IMR-90 (cell line): ENCODE data around the gene WNK1. TPM values are rescaled to one million over a fixed set of nuclear protein-coding genes. Genes with fewer than 3 reads are reported as not detected.

ENCODE experiments used
- ATAC-seq: fragments of 200-7000 bp; cut with Tn5 transposase; 2 replicates; pipeline ENCODE4 v1.9.1; 2020; ENCODE audit warnings: low read depth, mild to moderate bottlenecking, moderate library complexity
- BruUV-seq: library from RNA; stranded (reverse); fragments of 400-500 nt; replicated peaks from 2 replicates; lab custom pipeline; 2021; lab: Mats Ljungman, UMichigan
- CTCF ChIA-PET: fragments of 300-600 bp; formaldehyde crosslinking; extraction: SDS; loops from one replicate; lab custom pipeline; 2021; ENCODE audit warnings: antibody characterized with exemption; lab: Yijun Ruan, JAX
- POLR2A ChIA-PET: fragments of 300-600 bp; sonication (Branson Sonifier 250); formaldehyde crosslinking; loops from one replicate; lab custom pipeline; 2022; ENCODE audit warnings: antibody characterized with exemption; ENCODE audit not compliant: unreplicated experiment; lab: Charles Lee
- DNase-seq: peaks from one replicate; pipeline ENCODE4 v3.0.0; 2013
- H2AFZ ChIP-seq: replicated peaks from 2 replicates; pipeline ENCODE3; 2013; ENCODE audit warnings: low read length, mild to moderate bottlenecking; ENCODE audit not compliant: poor library complexity
- H2AK5ac ChIP-seq: 2 replicates; pipeline ENCODE4 v1.6.1; 2013; ENCODE audit warnings: low read depth, low read length, inconsistent platforms
- H2AK9ac ChIP-seq: replicated peaks from 2 replicates; pipeline ENCODE3; 2013; ENCODE audit warnings: mild to moderate bottlenecking, low read depth, low read length, moderate library complexity; ENCODE audit not compliant: poor library complexity
- H2BK120ac ChIP-seq: 2 replicates; pipeline ENCODE4 v1.6.1; 2013; ENCODE audit warnings: low read depth, low read length, inconsistent platforms
- H2BK15ac ChIP-seq: 3 replicates; pipeline ENCODE4 v1.6.1; 2013; ENCODE audit warnings: low read depth, low read length, inconsistent platforms
- H2BK20ac ChIP-seq: 2 replicates; pipeline ENCODE4 v1.6.1; 2013; ENCODE audit warnings: low read depth, mild to moderate bottlenecking, inconsistent platforms, low read length, moderate library complexity
- H2BK5ac ChIP-seq: 2 replicates; pipeline ENCODE4 v1.6.1; 2013; ENCODE audit warnings: mild to moderate bottlenecking, low read depth, low read length, inconsistent platforms; ENCODE audit not compliant: poor library complexity, severe bottlenecking
- H3K14ac ChIP-seq: replicated peaks from 2 replicates; pipeline ENCODE4 v1.6.1; 2013; ENCODE audit warnings: low read depth, low read length, inconsistent platforms
- H3K18ac ChIP-seq: 2 replicates; pipeline ENCODE4 v1.6.1; 2013; ENCODE audit warnings: low read depth, low read length, control low read depth
- H3K23ac ChIP-seq: 2 replicates; pipeline ENCODE4 v1.6.1; 2013; ENCODE audit warnings: low read depth, low read length, inconsistent platforms
- H3K27ac ChIP-seq: 2 replicates; pipeline ENCODE4 v1.5.1; 2013; ENCODE audit warnings: mild to moderate bottlenecking, control low read depth, low read length; ENCODE audit not compliant: insufficient read depth
- H3K27me3 ChIP-seq: 2 replicates; pipeline ENCODE4 v1.6.1; 2013; ENCODE audit warnings: low read length; ENCODE audit not compliant: control insufficient read depth, insufficient read depth
- H3K36me3 ChIP-seq: 2 replicates; pipeline ENCODE4 v1.6.1; 2013; ENCODE audit warnings: low read length, mixed read lengths; ENCODE audit not compliant: control insufficient read depth, insufficient read depth
- H3K4ac ChIP-seq: 2 replicates; pipeline ENCODE4 v1.6.1; 2013; ENCODE audit warnings: low read depth, low read length, inconsistent platforms
- H3K4me1 ChIP-seq: 2 replicates; pipeline ENCODE4 v1.6.1; 2013; ENCODE audit warnings: low read length, mixed read lengths; ENCODE audit not compliant: control insufficient read depth, insufficient read depth
- H3K4me2 ChIP-seq: 2 replicates; pipeline ENCODE4 v1.6.1; 2013; ENCODE audit warnings: low read depth, mild to moderate bottlenecking, control low read depth, low read length, moderate library complexity
- H3K4me3 ChIP-seq: 2 replicates; pipeline ENCODE4 v1.5.1; 2013; ENCODE audit warnings: low read depth, mild to moderate bottlenecking, control low read depth, low read length, moderate library complexity; ENCODE audit not compliant: insufficient read depth
- H3K56ac ChIP-seq: 2 replicates; pipeline ENCODE4 v1.6.1; 2013; ENCODE audit warnings: low read length, inconsistent platforms; ENCODE audit not compliant: insufficient read depth; ENCODE audit errors: extremely low read depth
- H3K79me1 ChIP-seq, 2 experiments: 2 replicates each; pipeline ENCODE4 v1.6.1; 2013; ENCODE audit warnings: low read length in 2 of 2, inconsistent platforms in 1 of 2, low read depth in 1 of 2
- H3K9ac ChIP-seq: 2 replicates; pipeline ENCODE4 v1.6.1; 2013; ENCODE audit warnings: low read depth, low read length, control low read depth
- H3K9me1 ChIP-seq: 2 replicates; pipeline ENCODE4 v1.6.1; 2013; ENCODE audit warnings: low read length, inconsistent platforms; ENCODE audit not compliant: insufficient read depth
- H3K9me3 ChIP-seq: 2 replicates; pipeline ENCODE4 v1.6.1; 2013; ENCODE audit warnings: low read length; ENCODE audit not compliant: control insufficient read depth, insufficient read depth
- H4K20me1 ChIP-seq: 2 replicates; pipeline ENCODE4 v1.6.1; 2013; ENCODE audit warnings: low read length, inconsistent platforms; ENCODE audit not compliant: insufficient read depth
- H4K5ac ChIP-seq: 2 replicates; pipeline ENCODE4 v1.6.1; 2013; ENCODE audit warnings: mild to moderate bottlenecking, low read depth, low read length, control low read depth
- H4K8ac ChIP-seq, 2 experiments: 2 replicates each; pipeline ENCODE4 v1.6.1; 2013; ENCODE audit warnings: low read depth in 2 of 2, low read length in 2 of 2, control low read depth in 1 of 2, inconsistent platforms in 1 of 2
- H4K91ac ChIP-seq: 2 replicates; pipeline ENCODE4 v1.6.1; 2013; ENCODE audit warnings: low read depth, low read length, inconsistent platforms; ENCODE audit not compliant: insufficient read depth
- CEBPB ChIP-seq: IDR thresholded peaks from 2 replicates; pipeline ENCODE4 v1.6.1; 2012; ENCODE audit warnings: low read depth, low read length, improper control_type of control experiment
- CHD1 ChIP-seq: IDR thresholded peaks from 2 replicates; pipeline ENCODE4 v1.6.1; 2012; ENCODE audit warnings: low read depth, low read length, improper control_type of control experiment
- POLR2A ChIP-seq: IDR thresholded peaks from 2 replicates; pipeline ENCODE4 v1.6.1; 2012; ENCODE audit warnings: mild to moderate bottlenecking, low read depth, low read length
- WGBS, 2 experiments: methylation state at CpG; one replicate each; pipeline versions ENCODE4 v1.1.5 to v1.1.7; 2013; ENCODE audit warnings: missing lambda C conversion rate in 2 of 2; ENCODE audit not compliant: insufficient read length in 1 of 2; ENCODE audit errors: extremely low coverage in 2 of 2; 5-methylcytosine and 5-hydroxymethylcytosine counted together
- dilution Hi-C: fragments of 300-500 bp; cut with HindIII; formaldehyde crosslinking; loops from one replicate; pipeline ENCODE4 v1.14.3; 2018; ENCODE audit warnings: low sequenced_read_pairs; ENCODE audit not compliant: unreplicated experiment
- in situ Hi-C: fragments of 300-500 bp; cut with MboI; formaldehyde crosslinking; loops from 3 replicates; pipeline ENCODE4 v1.14.3; 2019; ENCODE audit warnings: low sequenced_read_pairs, inconsistent platforms, mixed read lengths
- intact Hi-C: fragments of 100-400 bp; cut with micrococcal nuclease; formaldehyde crosslinking; loops from 2 replicates; pipeline ENCODE4 v1.10.0; 2022
- polyA plus RNA-seq, 3 experiments: library from polyadenylated mRNA; depleted of rRNA; stranded (reverse); fragments of >200 nt; gene quantifications; 2 replicates each; pipeline ENCODE4 v1.2.3, GENCODE V29; 2012; ENCODE audit warnings: low replicate concordance in 1 of 3
- total RNA-seq: library from RNA; depleted of rRNA; stranded (reverse); fragments of >200 nt; gene quantifications from 2 replicates; pipeline ENCODE4 v1.2.3, GENCODE V29; 2012
- TF ChIP-seq, protein P1 (sequence below): conservative IDR thresholded peaks from 2 replicates; pipeline ENCODE4 v1.5.1; 2012; ENCODE audit warnings: mild to moderate bottlenecking, low read depth, low read length, improper control_type of control experiment

WNK1 gene
- total and polyA plus RNA-seq, 2 of the 4 experiments (the other 2 are of a cell fraction), result 36.9 to 42.8 TPM

DNA sequence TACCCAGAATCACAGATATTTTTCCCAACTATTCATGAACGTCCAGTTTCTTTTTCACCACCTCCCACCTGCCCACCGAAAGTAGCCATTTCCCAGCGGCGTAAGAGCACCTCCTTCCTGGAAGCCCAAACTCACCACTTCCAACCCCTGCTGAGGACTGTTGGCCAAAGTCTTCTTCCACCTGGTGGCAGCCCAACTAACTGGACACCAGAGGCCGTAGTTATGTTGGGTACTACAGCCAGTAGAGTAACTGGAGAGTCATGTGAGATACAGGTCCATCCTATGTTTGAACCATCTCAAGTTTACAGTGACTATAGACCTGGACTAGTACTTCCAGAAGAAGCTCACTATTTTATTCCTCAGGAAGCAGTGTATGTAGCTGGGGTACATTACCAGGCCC is 115.5 kb downstream of the WNK1 start:
- Histone ChIP-seq H2BK20ac (no peak overlapping the region), H2BK5ac (no peak overlapping the region), H2AK5ac (no peak overlapping the region), H3K14ac (no peak overlapping the region), H3K27me3 (no peaks in the 10 kb centered on the region), H4K5ac (no peak overlapping the region), H3K79me1 (peaks cover 6% of the 10 kb centered on the region in 2 experiments; a peak in 1 of 4 replicates), H3K9me3 (no peaks in the 10 kb centered on the region), H4K91ac (no peak overlapping the region), H2BK15ac (no peak overlapping the region), H3K4ac (no peak overlapping the region), H3K23ac (no peak overlapping the region), H4K20me1 (no peaks in the 10 kb centered on the region), H3K4me2 (no peak overlapping the region), H2AFZ (no peak overlapping the region), H3K36me3 (peaks cover 25% of the 10 kb centered on the region), H3K27ac (no peak overlapping the region), H3K9ac (no peak overlapping the region), H4K8ac (no peak overlapping the region), H2AK9ac (no peak overlapping the region), H2BK120ac (no peak overlapping the region), H3K4me3 (no peak overlapping the region), H3K18ac (no peak overlapping the region), H3K56ac (no peak overlapping the region), H3K4me1 (no peaks in the 10 kb centered on the region), H3K9me1 (no peaks in the 10 kb centered on the region; the same call in 1 of the 2 replicates)
- ChIA-PET POLR2A (no interaction called here), CTCF (no interaction called here)
- in situ Hi-C loops (no loop called here), intact Hi-C loops (no loop called here), dilution Hi-C loops (no loop called here)
- no TSS peak for BruUV-seq
- 83% methylated on average over 1 of the region's 5 CpGs; no CpG with 5 or more reads in 1 of the 2 experiments for WGBS, 2 experiments
- TF ChIP-seq CEBPB (no peak), POLR2A (no peak), CHD1 (no peak)
- TF ChIP-seq, protein P1, sequence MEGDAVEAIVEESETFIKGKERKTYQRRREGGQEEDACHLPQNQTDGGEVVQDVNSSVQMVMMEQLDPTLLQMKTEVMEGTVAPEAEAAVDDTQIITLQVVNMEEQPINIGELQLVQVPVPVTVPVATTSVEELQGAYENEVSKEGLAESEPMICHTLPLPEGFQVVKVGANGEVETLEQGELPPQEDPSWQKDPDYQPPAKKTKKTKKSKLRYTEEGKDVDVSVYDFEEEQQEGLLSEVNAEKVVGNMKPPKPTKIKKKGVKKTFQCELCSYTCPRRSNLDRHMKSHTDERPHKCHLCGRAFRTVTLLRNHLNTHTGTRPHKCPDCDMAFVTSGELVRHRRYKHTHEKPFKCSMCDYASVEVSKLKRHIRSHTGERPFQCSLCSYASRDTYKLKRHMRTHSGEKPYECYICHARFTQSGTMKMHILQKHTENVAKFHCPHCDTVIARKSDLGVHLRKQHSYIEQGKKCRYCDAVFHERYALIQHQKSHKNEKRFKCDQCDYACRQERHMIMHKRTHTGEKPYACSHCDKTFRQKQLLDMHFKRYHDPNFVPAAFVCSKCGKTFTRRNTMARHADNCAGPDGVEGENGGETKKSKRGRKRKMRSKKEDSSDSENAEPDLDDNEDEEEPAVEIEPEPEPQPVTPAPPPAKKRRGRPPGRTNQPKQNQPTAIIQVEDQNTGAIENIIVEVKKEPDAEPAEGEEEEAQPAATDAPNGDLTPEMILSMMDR, result no peak
- ATAC-seq, result no peak
- DNase-seq, result no peak
